ENCODE measurements around the gene CACNA1D.
"Not testable (repeated sequence)": the region's sequence is repeated elsewhere in the genome, so short reads cannot be mapped to it uniquely, and the experiment has no call there.

CACNA1D gene

DNA sequence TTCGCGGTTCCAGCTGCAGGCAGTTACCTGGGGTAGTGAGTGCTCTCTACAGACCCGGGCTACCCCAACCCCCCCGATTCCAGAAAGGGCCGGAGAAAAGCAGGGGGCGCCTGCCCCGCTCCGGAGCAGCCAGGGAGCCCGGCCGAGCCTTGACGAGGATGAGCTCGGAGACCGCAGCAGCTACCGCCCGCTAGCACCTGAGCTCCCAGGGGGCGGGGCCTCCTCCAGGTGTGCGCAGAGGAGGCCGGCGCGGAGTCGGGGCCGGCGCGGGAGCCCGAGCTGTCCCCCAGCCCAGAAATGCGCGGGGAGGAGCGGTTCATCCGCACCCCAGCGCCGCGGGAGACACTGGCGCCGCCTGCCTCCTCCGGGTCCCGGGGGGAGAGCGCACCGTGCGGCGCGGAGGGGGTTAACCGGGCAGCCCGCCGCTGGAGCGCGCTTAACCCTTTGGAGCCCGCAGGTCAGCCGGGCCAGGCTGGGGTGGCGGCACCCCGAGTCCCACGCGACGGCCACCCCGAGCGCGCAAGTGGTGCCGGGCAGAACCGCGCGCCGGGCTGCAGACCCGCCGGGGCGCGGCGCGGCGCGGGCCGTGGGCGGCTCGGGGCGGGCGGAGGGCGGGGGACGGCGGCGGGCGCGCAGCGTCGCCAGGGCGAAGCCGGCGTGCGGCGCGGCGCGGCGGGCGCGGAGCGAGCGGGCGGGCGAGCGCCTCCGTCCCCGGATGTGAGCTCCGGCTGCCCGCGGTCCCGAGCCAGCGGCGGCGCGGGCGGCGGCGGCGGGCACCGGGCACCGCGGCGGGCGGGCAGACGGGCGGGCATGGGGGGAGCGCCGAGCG, at the start of gene CACNA1D:
TSS of gene CACNA1D (plus strand) at position 649 of the 829 bp plus-strand sequence. CDS start 556 bp downstream, outside the sequence.
- DNase-seq: peak; percentile 26

DNA sequence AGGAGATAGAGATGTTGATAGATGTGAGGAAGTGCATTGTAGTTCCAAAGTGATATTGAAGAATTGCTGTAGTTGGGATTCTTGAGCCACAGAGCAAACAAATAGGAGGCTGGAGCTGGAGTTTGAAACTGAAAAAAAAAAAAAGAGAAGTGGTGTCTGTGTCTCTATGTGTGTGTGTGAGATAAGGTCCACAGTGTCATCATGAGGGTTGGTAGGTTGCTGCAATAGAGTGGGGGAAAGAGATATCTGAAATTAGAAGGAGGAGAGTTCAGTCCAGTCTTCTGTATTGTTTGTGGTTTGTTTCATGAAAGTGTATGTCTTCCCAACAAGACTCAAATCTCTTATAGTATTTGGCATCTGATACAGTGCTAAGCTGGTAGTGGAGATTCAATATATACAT, 37.3 kb upstream of the CACNA1D start:
- DNase-seq: no peak

DNA sequence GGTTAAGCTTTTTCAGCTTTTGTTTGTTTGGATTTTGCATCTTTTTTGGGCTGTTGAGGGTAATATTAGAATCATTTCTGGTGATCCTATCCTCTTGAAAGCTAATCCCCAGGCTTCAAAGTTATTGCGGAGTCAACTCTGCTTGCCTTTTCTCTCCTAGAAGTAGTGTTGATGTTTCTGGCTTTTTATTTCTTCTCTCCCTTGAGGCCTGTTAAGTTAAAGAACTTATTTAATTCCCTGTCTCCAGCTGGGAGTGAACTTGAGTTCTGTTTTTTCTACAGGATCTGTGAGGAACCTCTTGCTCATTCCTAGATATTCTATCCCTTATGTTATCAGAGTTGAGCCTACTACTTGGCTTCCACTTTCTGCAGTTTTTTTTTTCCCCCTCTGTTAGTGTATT, 34.1 kb upstream of the CACNA1D start:
- no peak for DNase-seq

DNA sequence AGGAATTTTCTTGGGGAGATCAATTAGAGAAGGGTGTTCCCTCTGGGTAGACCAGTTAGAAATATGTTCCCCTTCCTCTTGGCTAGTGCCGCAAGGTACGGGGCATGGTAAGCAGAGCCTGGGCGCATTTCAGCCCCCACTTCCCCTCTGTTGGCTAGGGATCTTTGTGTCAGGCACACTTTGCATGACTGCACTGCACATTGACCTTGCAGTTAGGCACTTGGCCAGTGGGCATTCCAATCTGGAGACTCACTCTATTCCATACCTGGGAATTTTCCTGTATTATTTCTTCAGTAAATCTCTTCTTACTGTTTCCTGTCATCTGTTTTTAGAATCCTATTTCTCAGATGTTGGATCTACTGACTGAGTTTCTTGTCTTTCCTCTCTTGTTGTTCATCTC, 30.0 kb upstream of the CACNA1D start:
- no peak for DNase-seq

DNA sequence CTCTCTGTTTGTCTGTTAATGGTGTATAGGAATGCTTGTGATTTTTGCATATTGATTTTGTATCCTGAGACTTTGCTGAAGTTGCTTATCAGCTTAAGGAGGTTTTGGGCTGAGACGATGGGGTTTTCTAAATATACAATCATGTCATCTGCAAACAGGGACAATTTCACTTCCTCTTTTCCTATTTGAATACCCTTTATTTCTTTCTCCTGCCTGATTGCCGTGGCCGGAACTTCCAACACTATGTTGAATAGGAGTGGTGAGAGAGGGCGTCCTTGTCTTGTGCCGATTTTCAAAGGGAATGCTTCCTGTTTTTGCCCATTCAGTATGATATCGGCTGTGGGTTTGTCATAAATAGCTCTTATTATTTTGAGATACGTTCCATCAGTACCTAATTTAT, 24.7 kb upstream of the CACNA1D start:
- not testable (repeated sequence) for DNase-seq

DNA sequence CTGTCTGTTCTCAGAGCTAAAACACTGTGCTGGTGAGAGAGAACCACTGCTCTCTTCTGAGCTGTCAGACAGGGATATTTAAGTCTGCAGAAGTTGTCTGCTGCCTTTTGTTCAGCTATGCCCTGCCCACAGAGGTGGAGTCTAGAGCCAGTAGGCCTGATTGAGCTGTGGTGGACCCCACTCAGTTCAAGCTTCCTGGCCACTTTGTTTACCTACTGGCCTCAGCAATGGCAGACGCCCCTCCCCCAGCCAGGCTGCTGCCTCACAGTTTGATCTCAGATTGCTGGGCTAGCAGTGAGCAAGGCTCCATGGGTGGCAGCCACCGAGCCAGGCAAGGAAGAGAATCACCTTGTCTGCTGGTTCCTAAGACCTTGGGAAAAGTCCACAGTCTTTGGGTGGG, 21.0 kb upstream of the CACNA1D start:
- DNase-seq: no peak

DNA sequence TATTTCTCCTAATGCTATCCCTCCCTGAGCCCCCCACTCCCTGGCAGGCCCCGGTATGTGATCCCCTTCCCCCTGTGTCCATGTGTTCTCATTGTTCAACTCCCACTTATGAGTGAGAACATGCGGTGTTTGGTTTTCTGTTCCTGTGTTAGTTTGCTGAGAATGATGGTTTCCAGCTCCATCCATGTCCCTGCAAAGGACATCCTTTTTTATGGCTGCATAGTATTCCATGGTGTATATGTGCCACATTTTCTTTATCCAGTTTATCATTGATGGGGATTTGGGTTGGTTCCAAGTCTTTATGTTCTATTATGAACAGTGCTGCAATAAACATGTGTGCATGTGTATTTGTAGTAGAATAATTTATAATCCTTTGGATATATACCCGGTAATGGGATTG, 18.0 kb upstream of the CACNA1D start:
- not testable (repeated sequence) for DNase-seq

DNA sequence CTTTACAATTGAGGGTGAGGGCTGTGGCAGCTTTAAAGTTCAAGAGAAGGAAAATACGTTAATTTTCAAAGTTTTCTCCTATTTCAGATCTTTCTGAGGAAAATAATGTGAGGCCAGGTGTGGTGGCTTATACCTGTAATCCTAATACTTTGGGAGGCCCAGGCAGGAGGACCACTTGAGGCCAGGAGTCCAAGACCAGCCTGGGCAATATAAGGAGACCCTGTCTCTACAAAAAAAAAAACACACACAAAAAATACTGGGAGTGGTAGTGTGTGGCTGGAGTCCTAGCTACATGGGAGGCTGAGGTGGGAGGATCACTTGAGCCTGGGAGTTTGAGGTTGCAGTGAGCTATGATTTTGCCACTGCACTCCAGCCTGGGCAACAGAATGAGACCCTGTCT, 16.7 kb upstream of the CACNA1D start:
- DNase-seq: not testable (repeated sequence)

DNA sequence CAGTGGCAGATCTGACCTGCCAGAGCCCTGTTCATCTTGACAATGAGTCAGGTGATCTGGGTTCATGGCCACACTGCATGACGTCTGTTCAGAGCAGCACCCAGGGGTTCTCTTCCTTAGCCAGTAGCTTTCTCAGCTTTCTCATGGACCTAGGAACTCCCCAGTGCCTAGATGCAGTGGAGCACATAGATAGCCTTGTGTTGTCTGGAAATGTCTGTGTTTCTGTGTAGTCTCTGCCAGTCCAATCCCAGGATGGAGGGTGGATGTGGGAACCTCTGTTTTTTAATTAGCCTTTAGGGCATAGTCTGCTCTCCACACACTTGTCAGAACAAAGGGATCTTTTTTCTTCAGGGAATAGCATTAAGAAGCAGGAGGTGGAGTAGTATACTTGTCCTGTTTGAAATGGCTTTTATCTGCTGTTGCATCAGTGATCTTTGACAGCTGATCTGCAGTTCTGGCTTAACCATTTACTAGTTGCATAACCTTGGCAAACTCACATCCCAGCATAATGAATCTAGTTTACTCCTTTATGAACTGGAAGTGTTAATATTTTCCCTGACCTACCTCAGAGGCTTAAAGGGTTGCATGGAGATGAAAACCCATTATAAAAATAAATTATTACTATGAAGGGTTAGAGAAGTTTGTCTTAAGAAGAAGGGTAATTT, 16.1 kb upstream of the CACNA1D start:
- no peak for DNase-seq

DNA sequence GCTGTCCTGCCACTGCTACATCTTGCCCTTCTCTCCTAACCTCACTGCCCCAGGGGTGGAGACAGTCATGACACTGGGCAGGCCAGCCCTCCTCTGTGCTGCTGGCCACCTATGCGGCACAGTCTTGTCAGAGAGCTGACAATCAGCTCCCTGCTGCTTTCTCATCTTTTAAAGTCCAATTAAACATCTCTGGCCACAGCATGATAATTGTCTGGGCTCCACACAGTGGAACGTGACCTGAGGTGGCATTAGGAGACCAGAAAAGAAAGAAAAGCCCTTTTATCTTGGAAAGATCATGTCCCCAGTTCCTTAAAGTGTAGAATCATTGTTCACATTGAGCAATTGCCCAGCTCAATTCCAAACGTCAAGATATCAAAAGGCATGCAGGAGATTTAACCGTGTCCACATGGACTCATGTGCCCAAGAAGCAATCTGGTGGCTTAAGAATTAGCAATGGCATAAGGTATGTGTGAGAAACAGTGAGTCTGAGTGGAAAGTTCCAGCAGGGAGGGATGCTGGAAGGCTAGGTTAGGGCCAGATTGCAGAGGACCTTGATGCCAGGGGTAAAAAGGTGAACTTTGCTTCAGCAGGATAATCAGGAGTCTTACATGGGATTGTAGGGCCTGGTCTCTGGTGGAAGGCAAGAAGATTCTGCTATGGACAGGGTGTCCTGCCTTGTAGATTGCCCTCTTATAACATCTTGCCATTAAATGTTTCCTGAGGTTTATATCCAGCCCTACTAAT, 15.3 kb upstream of the CACNA1D start:
- no peak for DNase-seq

DNA sequence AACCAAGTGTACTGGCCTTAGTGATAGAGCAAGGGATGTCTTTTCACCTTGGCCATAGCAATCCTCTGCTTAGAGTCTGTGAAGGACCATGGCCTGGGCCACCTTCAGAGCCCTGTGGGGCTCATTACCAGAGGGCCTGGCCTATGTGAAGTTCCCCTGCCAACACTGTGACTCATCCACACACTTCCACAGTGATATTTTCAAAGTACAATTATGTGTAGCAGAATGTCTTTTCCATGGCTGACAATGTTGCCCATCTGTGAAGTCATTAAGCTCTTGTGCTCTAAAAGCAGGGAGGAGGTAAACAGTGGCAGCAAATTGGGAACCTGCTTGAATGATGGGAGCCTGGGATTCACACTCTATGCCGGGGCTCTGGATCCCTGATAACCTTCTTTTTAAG, 12.2 kb upstream of the CACNA1D start:
- no peak for DNase-seq

DNA sequence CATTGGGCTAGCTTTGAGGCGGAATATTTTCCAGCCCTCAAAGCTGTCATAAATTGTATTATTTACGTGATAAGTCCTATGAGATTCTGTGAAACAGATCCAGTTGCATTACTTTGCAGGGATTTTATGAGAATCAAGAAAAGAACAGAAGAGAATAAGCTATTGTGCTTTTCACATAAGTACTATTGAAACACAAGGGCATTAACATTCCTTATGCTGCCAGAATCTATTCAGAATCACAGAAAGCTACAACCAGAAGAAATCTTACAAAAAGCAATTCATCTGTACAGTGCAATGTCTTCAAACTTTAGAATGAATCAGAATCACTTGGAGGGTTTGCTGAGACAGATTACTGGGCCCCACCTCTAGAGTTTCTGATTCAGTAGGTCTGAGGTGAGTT, 10.6 kb upstream of the CACNA1D start:
- DNase-seq: no peak

DNA sequence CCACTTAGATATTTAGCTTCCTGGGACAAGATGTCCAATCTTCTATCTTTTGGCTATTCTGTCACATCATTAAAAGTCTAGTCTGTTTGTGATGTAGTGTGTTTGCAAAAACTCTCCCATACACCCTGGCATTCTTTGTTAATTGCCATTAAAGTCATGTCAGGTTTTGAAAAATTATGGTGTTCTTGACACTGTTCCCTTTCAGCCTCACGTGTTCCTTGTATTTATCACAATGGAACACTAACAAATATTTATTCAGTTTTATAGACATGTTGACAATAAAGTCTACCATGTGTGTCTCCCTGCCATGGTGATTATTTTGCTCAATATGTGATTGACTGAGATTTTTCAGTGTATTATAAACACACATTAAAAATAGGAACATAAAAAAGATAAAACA, 9.4 kb upstream of the CACNA1D start:
- no peak for DNase-seq

DNA sequence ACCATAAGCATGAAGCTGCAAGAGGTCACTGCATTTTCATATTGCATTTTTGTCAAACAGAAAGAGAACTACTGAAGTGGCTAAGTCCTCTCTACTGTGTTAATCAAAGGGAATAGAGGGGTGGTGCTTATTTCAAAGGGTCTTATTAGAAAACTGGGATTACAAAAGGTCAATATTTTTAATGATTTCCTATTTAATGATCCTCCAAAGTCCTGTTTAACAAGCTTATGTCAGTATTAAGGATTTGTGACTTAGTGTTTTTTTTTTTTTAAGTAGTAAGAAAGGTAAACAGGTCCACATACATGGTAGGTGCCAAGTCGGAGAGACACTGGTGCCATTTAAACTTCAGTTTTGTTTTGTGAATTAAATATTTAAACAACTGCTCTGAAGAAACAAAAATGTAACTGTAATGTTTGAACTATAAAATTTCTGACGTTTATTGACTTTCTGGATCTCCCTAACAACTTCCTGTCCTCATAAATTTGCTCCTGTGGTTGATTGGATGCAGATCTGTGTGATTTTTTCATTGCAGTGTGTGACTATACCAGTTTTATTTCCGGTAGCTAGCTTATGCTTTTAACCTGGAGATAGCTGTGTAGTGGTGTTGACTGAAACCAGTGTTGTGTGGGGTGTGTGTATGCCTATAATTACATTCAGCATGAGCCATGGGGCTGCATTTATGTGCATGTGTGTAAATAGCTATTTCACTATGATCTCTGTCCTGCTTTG, 8.6 kb upstream of the CACNA1D start:
- no peak for DNase-seq

DNA sequence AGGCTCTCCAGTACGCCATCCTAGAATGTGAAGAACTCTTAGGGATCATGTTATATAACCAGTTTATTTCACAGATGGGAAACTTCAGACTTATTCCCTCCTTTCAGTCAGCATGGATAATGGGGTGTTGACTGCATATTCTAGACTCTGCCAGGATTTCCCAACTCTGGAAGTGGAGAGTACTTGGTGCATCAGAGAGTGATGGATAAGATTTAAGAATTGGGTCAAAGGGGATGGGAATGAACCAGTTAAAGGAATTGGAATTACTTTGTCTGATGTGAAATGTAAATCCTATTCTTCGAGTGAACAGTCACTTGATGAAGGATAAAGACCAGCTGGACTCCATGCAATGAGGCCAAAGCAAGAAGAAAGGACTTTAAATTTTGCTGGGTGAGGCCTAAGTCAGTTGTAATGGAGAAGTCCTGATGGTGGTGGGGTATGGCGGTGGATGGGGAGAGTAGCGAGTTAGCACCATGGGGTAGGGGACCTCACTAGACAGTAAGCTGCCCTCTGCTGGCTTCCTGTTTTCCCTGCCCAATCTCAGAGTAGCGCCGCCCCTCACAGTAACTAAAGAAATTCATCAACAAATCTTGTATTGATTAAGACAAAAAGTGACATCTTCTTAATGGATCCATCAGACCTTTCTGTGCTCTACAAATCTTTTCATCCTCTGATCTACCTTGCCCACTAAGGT, 7.3 kb upstream of the CACNA1D start:
- no peak for DNase-seq

DNA sequence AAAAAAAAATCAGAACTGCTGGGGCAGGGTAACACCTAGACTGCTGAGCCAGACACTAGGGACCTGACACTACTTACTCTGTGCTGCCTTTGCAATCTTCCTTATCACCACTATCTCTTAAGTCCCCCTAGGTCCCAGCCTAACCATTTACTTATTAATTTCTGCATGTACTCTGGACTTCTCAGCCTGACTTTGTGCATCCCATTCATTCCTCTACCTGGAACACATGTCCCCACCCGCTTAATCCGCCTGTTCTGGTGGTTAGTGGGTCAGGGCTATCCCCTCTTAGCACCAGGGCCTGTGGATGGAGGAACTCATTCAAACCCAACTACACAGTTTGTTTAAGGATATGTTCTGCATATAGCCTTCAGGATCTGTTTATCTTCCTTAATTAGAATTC, 5.0 kb upstream of the CACNA1D start:
- no peak for DNase-seq

DNA sequence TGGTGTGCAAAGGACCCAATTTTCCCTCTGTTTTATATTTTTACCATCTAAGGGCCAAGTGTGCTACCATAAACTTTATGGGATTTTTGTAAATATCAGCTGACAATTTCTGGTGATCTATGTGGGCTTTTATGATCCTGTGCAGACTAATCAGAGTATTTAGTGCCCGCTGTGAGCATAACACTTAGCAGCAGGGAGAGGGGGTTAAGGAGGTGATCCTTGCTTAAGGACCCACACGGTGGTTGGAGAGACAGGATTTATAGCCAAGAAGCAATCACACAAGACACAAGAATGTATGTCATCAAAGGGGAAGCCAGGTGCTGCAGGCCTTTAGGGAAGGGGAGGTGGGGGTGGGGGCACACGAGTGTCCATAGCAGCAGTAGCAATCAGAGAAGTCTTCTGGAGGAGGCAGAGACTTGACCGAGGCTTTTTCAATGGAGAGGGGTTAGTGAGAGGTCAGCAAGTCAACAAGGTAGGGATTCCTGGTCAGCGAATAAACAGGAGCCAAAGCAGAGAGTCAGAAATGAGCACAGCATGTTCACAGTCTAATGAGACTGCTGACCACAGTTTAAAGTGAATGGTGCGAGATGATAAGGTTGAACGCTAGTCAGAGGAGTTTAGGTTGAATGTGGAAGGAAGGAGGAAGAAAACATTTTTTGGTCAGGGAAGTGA, 4.5 kb upstream of the CACNA1D start:
- DNase-seq: no peak

DNA sequence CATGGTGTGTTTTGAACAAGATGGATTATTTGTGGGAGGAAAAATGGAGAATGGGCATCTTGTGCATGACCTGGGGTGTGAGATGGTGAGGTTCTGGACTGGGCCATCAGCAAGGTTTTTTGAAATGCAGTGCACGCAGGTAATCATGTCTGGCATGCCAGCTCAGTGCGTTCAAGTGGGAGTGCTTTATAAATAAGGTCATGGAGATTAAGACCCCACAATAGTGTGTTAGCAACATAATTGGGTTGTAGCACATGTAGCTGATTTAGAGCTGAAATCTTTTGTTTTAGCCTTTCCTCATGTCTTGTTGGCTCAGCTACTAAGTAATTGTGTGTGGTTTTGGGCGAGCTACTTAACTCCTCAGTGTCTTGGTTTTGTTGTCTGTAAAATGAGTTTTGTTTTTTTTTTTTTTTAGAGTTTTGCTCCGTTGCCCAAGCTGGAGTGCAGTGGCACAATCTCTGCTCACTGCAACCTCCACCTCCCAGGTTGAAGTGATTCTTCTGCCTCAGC, 3.9 kb upstream of the CACNA1D start:
- no peak for DNase-seq

DNA sequence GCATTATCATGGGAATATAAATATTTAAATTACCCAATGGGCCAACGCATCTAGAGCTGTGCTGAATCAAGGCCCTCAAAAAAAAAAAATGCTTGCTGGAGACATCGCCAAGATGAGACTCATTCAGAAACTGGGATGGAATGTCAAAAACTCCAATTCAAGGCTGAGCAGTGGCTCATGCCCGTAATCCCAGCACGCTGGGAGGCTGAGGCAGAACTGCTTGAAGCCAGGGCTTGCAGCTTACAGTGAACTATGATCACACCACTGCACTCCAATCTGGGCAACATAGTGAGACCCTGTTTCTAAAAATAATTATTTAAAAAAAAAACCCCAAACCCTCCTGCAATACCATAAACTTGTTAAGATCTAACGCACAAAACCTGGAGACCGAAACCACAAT, 3.1 kb upstream of the CACNA1D start:
- DNase-seq: no peak

DNA sequence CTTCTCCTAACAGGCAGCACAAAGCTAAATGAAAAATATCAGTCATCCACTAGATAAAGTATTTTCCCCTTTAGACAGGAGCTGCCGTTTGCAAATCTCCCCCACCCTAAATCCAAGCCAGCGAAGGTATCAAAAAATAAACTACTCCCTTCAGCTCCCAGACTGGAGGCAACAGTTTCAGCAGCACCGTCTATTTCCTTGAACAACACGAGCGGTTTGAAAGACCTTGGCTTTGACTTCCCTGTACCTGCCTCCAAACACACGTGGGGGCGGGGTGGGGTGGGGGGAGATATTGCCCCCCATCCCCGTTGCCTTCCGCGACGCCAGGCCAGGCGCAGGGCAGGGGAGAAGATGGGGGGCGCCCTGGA, 832 bp upstream of the CACNA1D start:
- DNase-seq: no peak

DNA sequence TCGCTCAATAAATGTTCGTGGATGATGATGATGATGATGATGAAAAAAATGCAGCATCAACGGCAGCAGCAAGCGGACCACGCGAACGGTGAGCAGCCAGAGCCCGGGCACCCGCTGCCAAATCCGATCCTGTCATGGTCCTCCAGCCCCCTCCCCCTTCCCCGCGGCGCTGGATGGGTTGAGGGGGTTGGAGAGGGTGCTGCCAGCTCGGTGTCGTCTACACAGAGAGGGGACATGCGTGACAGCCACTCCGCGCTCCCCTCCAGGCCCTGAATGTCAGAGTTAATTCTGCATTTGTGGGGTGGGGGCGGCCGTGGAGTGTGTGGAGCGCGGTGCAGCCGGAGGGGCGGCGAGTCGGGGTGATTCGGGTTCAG, 722 bp downstream of the CACNA1D start:
- no peak for DNase-seq
